HG02623 (cell line): ENCODE data around the gene HDAC7.
A peak's percentile ranks its signal among the peaks of the same experiment; 100 is the strongest.

ENCODE experiments used
- ATAC-seq: cut with Tn5 transposase; IDR thresholded peaks from one replicate; pipeline ENCODE4 v1.9.1; 2021; ENCODE audit warnings: moderate library complexity; ENCODE audit not compliant: unreplicated experiment

The HDAC7 gene

DNA sequence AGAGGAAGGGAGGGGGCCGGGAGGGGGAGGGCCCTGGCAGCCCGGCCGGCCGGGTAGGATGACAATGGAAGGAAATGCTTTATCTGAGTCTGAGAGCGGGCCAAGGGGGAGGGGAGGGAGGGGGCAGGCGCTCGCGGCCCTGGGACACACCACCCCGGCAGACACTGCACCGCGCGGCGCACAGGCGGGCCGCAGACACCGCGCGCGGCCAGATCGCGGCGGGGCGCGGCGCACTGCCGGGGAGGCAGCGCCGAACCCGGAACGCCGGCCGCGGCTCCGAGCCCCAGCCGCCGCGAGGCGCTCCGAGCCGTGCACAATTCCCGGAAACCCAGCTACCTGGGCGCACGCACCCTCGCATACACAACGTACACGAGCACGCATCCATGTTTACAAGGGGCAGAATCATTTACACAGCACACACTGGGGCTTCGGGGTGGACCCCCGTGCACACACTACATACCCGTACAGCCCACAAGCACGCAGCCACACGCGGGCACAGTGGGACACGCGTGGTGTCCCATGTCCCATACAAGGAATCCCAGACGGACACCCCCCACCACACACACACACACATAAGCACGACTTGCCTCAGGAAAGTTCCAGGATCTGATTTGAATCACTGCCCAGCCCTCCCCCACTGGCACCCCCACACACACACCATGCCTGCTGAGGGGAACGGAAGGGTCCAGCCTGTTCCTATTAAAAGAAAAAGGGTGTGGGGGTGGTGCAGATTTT, at the start of gene HDAC7:
Gene HDAC7 (minus strand): TSS at position 8 of the 735 bp plus-strand sequence. CDS start 118 bp downstream, outside the sequence.
- peak; percentile 33 for ATAC-seq

DNA sequence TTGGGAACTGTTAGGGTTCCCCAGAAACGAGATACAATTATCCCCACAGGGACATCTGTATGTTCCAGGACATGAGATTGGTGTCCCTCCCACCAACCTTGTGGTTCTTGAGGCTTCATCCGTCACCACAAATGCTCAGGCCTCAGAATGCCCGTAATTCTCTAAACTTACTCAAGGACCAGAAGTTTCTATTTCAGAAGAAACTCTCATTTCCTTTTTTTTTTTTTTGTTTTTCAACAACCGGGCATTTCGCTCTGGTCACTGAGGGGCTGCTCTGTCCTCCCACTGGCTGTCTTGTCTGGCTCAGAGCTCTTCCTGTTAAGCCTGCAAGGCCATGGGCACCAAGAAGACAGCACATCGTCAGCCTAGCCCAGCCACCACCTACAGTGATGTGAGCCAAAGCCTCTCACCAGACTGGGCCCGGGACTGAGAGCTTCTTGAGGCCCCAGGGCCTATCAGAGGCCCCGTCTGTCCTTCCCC, 48.9 kb upstream of the HDAC7 start:
- peak; percentile 64 for ATAC-seq

DNA sequence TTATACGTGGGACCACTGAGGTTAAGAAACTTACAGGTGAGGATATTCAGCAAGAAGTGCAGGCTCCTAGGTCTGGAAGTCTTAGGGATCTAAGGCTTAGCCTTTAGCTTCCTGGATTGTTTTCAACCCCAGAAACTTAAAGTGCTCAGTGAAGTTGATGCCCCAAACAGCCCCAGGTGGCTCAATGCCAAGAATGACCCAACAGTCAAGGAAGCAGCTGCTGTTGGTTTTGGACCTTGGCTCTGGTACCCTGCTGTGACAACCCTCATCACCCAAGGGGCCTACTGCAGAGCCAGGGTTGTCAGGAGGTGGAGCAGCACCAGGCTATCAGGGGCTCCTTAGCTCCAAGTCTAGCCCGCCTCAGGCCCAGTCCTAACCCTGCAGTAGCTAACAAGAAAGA, 48.3 kb upstream of the HDAC7 start:
- no peak for ATAC-seq

DNA sequence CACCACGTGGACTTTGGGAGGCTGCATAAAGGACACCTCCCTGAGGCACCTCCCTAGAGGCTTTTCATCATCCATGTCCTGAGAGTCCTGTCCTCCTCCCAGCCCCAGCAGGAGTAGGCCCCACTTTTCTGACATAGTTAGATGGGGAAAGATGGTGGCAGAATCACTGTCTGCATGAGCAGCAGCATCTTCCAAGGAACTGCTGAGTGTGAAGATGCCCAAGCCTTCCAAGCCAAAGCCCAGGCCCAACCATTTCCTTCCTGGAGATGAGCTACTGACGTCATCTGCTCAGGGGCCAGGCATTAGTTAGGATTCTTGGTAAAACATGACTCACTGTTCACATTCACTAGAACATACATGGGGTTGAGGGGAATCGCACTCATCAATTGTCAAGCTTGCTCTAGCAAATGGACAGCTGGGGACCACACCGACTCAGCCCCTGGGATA, 47.8 kb upstream of the HDAC7 start:
- ATAC-seq, result no peak

DNA sequence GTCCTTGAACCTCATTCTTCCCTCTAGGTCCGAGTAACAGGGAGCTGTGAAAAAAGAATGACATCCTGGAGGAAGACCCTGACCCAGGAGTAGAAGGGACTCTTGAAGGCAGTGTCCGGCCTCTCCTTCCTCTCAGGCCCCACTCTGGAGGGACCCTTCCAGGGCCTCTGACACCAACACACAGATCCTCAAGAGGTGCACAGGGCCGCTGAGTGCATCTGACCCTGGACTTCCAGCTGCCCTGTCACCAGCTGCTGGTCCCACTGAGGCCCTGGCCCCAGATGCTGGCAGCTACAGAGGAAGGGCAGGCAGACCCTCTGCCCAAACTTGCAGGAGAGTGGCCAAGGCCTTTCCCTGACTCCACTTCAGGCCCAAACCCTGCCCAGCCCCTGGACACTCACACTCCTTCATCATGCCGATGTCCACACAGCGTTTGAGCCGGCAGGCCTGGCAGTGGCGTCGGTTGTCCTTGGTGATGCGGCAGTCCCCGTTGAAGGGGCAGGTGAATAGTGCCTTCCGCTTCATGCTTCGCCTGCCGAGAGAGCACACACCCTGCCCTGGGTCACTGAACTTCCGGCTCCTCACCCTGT, 45.0 kb upstream of the HDAC7 start:
- ATAC-seq, result no peak

DNA sequence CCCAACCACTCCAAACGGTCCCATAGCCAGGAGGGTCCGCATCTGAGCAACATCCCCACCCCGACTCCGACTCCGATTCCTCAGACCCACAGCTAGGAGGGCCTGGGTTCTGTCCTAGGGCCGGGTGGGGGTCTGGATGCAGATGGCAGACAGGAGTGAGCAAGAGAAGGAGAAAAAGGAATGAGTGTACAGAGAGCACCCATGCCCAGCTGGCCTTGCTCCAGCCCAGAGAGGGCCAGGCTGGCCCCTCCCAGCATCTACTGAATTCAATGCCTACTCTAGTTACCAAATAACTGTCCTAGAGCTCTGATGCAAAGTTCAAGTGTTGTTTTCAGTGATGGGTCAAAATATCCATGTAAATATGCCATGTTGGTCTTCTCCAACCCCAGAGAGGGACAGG, 44.3 kb upstream of the HDAC7 start:
- ATAC-seq, result no peak

DNA sequence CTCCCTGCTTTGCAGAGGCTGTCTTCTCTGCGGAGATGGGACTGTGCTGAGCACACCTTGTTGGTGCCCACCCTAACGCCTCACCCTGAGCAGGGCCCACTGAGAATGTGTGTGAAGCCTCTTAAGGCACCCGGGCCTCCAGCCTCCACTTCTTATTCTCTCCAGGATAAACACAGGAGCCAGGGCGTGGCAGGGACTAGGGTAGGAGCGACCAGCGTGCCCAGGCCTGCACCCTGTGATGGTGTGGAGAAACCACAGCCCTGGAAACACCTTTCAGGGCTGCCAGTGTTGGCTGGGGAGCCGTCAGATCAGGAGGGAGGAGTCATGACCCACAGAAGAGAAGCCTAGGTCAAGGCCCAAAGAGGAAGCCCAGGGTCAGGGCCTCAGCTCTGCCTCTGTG, 43.8 kb upstream of the HDAC7 start:
- no peak for ATAC-seq

DNA sequence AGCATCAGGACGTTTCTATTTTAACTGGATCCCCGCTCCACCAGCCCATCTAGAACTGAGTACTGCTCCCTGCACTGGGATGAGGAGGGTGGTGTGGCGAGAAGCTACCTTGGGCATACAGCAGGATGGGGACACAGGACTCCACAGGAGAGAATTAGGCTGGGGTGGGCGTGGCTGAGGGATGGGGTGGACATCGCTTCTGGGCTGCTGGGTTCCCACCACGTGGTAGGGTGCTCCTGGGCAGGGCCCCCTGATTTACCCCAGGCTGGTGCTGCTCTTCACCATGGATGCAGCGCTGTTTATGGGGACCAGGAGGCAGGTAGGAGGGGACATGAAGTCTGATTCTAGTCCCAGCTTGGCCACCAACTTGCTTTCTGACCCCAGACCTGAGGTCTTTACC, 43.2 kb upstream of the HDAC7 start:
- ATAC-seq, result no peak

DNA sequence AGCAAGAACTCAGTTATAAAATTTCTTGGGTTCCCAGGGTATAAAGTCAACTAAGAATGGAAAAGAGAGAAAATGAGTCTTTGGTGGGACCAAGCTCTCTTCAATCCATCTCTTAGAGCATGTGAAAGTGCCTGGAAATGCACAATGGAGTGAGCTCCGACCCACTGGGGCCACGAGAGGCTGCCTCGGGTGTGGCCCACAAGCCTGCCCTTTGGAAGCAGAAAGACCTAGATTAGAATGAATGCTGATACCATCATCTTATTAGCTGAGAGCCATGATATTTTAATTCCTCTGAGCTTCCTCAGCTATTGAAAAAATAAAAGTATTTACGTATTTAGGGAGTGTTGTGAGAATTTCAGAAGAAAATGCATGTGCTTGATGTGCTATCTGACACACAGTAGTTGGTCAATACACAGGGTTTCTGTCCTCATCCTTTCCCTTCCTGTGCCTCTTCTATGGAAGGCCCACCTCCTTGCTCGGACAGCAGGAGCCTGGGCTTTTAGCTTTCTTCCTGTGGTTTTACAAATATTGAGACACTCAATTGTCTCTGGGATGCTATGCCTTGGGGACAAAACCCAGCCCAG, 42.6 kb upstream of the HDAC7 start:
- no peak for ATAC-seq

DNA sequence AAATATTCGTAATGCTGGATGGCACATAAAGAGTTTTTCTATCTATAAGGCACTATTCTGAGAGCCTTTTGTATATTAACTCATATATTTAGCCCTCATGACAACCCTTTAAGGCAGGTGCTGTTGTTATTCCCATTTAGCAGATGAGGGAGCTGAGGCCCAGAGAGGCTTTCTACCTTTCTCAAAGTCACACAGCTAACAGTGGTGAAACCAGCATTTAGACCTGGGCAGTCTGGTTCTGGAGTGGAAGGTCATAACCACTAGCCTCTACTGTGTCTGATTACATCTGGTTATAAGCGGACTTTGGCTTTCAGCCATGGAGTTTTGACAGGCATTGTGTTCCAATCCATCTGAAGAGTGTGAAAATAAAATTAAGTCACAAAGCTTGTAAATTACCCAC, 41.2 kb upstream of the HDAC7 start:
- no peak for ATAC-seq

DNA sequence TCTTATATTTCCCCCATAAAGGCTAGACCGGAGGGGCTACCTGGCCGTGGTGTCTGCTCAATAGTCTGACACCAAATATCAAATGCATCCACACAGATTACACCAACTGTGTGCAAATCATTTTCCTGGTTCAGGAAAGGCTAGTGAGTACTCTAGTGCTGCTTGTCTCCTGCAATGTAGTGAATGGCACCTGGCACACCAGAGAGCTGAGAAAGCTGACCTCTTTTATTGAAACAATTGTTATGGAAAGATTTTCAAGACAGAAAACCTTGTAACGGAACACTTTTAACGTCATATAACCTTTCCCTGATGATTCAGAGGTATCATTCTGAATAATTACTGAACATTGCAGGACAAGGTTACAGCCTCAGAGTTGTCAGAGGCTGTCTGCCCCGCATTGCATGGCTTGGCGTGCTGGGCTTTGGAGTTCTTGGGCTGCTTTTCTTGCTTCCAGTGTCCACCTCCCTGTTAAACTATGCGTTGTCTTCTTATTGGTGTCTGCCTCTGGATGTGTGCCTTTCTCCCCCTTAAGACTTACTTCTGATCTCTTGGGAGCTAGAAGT, 40.7 kb upstream of the HDAC7 start:
- no peak for ATAC-seq

DNA sequence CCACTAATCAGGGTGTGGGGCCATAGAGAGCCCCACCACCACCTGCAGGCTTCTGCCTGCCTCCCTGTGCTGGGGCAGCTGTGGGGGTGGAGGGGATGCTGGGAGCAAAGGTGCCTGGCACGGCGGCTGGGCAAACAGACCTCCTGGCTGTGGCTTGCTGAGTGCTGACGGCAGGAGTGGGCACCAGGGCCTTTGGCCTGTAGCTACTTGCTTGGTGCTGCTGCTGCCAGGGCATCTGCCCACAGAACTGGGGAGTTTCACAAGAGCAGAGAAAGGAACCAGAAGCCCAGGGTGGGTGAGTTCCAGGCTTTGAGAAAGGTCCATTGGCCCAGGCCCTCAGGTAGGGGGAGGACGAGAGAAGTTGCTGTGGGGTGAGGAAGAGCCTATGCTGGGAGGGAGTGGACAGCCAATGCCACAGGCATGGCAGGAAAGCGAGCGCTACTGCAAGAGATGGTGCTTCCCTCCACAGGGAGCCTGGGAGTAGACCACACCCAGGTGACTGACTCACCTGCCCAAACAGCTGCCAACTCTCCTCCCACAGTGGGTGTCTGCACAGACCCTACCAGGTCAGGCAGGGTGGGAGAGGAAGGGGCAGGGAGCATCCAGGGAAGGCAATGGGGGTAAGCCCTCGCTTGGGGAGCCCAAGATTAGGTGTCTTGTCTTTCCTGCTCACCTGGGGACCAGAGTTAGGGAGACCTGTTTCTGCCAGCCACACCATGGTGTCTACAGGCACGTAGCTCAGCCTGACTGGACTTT, 39.0 kb upstream of the HDAC7 start:
- ATAC-seq, result no peak

DNA sequence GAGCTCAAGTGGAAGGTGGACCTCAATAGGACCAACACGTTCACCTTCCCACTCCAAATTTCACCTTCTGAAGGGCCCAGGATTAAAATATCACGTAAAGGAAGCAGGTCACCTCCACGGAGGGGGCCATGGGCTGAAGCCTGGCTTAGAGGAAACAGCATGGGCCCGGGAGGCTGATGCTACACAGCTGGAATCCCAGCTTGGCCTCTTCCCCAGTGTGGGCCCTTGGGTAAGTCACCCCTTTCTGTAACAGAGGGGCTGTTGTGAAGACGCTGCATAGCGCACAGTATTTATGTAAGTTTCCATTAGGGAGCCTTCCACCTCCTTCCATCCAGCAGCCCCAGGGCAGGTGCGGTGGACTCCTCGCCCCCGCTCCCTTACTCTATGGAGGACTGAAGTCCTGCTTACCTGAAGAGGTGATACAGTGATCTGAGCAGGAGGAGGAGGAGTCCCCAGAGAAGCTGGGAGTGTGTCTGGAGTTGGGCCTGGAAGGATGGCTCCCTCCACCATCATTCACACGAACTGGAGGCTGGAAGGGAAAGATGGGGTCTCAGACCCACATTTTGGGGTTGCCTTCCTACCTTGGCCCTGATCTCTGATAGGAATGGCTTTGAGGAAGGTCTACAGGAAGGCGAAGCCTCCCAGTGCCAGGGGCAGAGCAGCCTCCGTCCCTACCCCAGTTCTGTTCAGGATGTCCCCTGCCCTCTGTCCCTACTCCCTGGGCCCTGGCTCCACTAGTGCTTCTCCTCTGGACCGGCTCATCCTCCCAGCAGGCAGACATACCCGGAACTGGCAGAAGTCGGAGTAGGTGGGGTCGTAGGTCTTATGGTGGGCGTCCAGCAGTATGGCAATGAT, 37.2 kb upstream of the HDAC7 start:
- no peak for ATAC-seq

DNA sequence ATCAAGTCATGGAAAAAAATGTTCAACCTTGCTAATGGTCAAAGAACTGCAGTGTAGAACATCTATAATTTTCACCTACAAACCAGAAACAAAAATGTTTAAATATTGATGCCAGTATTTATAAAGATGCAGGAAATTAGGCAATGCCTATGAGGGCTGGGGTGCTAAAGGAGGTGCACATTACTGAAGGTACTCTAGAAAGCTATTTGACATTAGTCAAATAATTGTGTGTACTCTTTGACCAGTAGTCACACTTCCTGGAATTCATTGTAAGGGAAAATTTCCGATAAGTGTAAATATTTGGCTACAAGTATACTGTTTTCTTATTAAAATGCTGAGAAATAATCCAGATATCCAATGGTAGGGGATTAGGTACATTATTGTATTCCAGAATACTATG, 36.4 kb upstream of the HDAC7 start:
- no peak for ATAC-seq

DNA sequence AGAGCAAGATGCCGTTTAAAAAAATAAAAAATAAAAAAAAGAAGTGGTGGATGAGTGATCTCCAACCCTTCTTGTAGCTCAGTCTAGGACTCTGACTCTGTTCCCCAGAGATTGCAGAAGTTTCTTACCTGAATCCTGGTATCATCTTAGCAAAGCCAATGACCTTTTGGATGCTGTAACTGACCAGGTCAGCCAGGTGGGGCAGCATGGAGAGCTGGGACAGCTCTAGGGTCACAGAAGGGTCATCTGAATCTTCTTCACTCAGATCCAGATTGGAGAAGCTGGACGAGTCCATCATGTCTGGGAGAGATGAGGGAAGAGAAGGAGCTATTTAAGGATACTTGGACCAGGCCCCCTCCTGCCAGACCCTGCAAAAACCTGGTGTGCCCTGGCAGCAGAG, 35.8 kb upstream of the HDAC7 start:
- no peak for ATAC-seq

DNA sequence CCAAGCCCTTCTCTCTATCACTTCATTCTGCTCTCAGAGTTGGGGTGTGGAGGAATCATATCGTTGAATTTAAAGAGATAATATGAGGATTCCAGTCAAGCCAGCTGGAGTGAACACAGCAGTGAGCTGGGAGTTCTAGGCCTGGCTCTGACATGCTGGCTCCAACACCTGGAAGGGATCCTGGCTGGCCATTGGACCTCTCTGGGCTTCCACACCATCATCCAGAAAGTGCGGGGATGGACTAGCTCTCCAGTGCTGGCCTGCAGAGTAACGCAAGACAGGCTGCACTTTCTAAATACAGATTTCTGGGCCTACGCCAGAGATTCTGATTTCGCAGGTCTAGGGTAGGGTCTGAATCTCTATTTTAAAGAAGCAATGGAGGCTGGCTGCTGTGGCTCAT, 34.8 kb upstream of the HDAC7 start:
- ATAC-seq, result no peak

DNA sequence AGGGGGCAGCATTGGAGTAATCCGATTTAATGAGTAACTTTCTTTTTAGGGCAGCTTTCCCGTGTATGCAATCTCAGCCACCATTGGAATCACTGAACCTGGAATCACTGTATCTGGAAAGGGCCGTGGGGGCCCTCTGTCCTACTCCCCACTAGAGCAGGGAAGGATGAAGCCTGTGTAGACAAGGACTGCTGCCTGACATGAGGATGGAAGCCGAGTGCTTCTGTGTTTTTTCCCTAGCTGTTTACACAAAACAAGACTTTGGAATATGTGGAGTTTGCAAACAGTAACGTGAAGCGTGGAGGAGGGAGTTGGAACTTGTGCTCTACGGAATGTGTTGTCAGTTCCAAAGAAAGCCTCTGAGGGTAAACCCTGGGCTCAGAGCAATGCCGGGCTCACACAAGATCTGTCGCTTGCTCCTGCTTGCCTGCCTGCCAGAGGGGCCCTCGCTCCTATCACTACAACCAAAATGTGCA, 32.4 kb upstream of the HDAC7 start:
- ATAC-seq, result no peak

DNA sequence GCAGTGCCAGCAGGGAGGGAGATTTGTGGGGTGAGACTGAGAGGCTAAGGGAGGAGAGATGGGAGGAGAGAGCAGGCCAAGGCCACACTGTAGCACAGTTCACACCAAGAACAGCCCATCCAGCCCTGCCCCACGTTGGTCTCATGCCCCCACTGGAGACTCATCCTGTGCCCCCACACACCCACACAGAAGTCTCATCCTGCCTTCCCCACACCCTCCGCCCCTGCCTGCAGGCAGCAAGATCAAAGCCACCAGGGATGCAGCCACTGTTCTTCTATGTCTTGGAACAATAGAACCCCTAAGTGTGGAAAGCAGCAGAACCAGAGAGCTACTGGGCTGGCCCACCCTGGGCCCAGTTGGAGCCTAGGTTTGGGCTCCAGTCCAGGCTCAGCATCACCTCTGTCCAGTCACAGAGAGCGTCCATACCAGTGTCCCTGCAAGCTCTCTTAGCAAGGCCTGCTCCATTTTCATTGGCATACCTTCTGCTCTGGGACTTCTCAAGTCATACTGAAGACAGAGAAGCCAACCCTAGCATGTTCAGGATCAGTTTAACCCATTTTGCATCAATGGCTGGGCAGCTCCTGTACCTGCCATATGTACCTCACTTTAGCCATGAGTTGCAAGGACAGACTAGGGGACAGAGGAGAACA, 31.7 kb upstream of the HDAC7 start:
- ATAC-seq, result no peak

DNA sequence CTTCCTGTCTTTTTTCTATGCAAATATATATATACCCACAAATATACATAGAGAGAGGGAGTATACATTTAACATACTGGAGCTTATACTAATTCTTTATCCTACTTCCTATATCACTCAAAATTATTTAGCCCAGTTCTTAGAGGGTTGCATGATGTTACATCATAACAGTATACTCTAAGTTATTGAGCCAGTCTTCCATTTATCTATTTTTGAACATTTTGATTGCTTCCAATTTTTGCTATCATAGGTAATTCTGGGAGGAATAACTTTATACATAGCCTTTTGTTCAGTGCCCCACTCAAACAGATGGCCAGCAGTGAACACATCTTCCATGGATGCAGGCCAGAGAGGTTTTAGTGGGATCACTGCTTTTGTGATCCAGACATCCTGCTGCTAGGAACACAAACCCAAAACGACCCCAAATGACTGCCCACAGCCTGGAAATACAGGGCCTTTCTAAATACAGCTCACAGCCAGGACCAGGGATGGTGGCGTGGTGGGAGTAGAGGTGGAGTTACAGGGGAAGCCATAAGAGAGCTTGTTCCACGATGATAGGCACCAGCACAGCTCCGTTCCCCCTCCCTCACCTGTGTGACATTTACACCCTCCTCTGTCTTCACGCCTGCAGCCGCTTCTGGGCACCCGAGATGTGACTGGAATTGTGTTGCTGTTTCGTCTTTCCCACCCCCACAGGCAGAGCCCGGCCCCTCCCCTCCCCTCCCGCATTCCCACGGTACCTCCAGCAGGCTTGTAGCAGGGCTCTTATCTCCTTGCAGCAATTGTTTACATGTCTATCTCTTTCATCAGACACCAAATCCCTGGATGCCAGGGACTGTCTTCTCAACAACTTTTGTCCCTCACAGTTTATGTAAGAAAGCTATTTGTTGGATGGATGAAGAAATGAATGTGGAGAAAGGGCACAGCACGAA, 30.7 kb upstream of the HDAC7 start:
- no peak for ATAC-seq
